PFSK-1 (cell line): ENCODE results near the gene S100B.

Experiments used
- POLR2AphosphoS5 ChIP-seq: IDR thresholded peaks from 2 replicates; pipeline ENCODE4 v1.6.1; 2012; ENCODE audit warnings: low read depth, mild to moderate bottlenecking, control low read depth, low read length, moderate library complexity
- TAF1 ChIP-seq: IDR thresholded peaks from 2 replicates; pipeline ENCODE4 v1.6.1; 2012; ENCODE audit warnings: low read length, control low read depth, borderline replicate concordance; ENCODE audit not compliant: insufficient read depth
- TF ChIP-seq, protein P1 (sequence below), 2 experiments: IDR thresholded peaks; 2 replicates each; pipeline versions ENCODE4 v1.6.1 to v1.8.0; 2011 to 2012; ENCODE audit warnings: low read depth in 2 of 2, low read length in 2 of 2, control low read depth in 1 of 2, inconsistent platforms in 1 of 2, mild to moderate bottlenecking in 1 of 2, moderate library complexity in 1 of 2; ENCODE audit not compliant: insufficient read depth in 1 of 2

DNA sequence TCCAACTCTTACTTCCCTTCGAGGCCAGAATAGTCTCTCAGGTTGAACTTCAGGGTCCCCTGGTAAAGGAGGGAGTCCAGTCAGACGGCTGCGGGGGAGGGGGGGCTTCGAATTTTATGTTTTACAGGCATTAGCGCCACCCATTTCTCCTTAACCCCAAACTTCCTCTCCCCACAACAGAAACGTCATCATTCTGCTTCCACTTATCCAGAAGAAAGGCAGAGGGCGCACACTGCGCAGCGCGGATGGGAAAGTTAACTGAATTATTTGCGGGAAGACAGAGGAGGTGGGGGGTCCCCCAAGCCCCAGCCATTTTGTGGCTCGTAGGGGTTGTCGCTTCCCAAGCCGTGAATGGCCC, 30.1 kb upstream of the S100B start:
- TF ChIP-seq POLR2AphosphoS5 (no peak), TAF1 (no peak)
- TF ChIP-seq, protein P1, sequence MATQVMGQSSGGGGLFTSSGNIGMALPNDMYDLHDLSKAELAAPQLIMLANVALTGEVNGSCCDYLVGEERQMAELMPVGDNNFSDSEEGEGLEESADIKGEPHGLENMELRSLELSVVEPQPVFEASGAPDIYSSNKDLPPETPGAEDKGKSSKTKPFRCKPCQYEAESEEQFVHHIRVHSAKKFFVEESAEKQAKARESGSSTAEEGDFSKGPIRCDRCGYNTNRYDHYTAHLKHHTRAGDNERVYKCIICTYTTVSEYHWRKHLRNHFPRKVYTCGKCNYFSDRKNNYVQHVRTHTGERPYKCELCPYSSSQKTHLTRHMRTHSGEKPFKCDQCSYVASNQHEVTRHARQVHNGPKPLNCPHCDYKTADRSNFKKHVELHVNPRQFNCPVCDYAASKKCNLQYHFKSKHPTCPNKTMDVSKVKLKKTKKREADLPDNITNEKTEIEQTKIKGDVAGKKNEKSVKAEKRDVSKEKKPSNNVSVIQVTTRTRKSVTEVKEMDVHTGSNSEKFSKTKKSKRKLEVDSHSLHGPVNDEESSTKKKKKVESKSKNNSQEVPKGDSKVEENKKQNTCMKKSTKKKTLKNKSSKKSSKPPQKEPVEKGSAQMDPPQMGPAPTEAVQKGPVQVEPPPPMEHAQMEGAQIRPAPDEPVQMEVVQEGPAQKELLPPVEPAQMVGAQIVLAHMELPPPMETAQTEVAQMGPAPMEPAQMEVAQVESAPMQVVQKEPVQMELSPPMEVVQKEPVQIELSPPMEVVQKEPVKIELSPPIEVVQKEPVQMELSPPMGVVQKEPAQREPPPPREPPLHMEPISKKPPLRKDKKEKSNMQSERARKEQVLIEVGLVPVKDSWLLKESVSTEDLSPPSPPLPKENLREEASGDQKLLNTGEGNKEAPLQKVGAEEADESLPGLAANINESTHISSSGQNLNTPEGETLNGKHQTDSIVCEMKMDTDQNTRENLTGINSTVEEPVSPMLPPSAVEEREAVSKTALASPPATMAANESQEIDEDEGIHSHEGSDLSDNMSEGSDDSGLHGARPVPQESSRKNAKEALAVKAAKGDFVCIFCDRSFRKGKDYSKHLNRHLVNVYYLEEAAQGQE (IDR thresholded peaks at IDR 0.05; ENCODE audit: insufficient read depth in 1 of 2, low read depth in 2 of 2, low read length in 2 of 2) = no peak
